Prostate gland (tissue), 2 donors: ENCODE data around the gene FAM83G.
"Not testable (repeated sequence)": the region's sequence is repeated elsewhere in the genome, so short reads cannot be mapped to it uniquely, and the experiment has no call there.

Experiments
- POLR2A ChIP-seq: fragments of 450-650 bp; IDR thresholded peaks from one replicate; pipeline ENCODE4 v1.6.1; 2016; ENCODE audit warnings: antibody characterized with exemption, mild to moderate bottlenecking
- TF ChIP-seq, protein P1 (sequence below), 4 experiments: fragments of 200-600 bp in 2 of 4; fragments of 450-650 bp in 2 of 4; sonication (generic) in 2 of 4; IDR thresholded peaks; 1 replicate in 3 of 4; 2 replicates in 1 of 4; pipeline ENCODE4 v1.5.1; 2016 to 2019; ENCODE audit warnings: antibody characterized with exemption in 4 of 4, mild to moderate bottlenecking in 2 of 4, moderate library complexity in 2 of 4

DNA sequence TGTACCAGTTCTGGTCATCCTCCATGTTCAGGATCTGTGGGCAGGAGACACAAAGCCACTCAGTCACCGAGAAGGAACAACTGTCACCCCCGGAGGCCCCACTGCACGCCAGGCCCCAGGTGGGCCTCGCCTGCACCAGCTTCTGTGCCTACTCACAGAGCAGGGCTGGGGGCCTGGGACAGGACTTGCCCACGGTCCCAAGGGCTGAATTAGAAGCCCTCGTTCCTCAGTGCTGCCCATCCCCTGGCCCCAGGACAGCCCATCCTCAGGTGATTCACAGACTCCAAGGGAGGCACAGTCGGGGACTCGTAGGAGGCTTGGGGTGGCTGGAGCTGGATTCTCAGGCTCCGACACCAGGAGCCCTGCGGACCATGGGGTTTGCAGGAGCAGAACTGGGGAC is 37.3 kb upstream of the FAM83G start:
- TF ChIP-seq, protein P1, sequence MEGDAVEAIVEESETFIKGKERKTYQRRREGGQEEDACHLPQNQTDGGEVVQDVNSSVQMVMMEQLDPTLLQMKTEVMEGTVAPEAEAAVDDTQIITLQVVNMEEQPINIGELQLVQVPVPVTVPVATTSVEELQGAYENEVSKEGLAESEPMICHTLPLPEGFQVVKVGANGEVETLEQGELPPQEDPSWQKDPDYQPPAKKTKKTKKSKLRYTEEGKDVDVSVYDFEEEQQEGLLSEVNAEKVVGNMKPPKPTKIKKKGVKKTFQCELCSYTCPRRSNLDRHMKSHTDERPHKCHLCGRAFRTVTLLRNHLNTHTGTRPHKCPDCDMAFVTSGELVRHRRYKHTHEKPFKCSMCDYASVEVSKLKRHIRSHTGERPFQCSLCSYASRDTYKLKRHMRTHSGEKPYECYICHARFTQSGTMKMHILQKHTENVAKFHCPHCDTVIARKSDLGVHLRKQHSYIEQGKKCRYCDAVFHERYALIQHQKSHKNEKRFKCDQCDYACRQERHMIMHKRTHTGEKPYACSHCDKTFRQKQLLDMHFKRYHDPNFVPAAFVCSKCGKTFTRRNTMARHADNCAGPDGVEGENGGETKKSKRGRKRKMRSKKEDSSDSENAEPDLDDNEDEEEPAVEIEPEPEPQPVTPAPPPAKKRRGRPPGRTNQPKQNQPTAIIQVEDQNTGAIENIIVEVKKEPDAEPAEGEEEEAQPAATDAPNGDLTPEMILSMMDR (IDR thresholded peaks at IDR 0.05) = not testable (repeated sequence)
- not testable (repeated sequence) for TF ChIP-seq POLR2A
